Measurements from ENCODE around the gene NID2.

Gene NID2

DNA sequence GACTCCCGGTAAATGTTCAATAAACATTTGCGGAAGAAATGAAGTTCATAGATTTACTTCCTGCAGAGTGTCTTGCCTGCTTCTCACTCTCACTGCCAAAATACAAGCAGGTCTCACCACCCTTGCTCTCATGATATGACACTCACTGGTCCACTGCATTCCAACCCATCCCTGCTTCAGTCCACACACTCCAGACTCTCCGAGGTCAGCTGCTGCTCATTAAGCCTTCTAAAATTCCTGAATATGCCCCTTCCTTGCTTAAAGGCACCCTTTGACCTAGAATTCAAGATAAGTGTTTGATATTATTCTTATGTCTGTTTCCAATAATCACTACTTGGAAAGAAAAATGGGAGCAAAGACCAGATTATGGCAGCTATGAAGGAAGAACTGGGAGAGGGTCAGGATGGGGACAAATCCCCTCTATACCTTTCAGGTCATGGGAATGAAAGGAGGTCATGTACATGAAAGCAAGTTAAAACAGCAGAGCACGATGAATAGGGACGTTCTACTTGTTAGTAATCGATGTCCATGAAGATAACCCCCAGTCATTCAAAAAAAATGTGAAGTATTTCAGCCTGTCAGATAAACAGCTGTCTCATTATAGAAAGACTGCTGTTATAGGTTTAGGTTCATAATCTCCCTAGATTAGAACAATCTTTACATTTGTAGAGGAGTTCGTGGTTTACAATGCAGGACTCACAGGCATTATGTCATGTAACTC, 10.5 kb upstream of the NID2 start:
- DNase-seq (ENCODE audit: low read depth), result no peak

DNA sequence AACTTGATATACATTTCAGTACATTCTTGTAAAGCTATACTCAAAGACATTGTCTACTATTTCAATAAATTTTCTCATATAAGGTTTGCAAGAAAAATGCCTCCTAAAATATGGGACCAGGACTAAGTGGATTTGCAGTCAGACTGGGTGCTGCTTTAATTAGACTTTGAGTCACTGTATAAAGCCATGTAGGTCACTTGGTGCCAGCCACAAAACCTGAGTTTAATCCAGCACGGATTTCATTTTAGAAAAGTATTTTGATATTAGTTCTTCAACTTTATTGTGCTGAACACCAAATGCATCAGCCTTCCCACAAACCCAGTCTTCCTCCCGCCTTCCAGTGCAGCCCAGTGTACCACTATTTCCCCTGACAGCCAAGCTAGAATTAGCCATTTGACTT, 9.9 kb upstream of the NID2 start:
- no peak for DNase-seq (ENCODE audit: low read depth)

GRCh38 chr14:52078095-52078531, 9.3 kb upstream of the NID2 start:
- DNase-seq (ENCODE audit: low read depth), result no peak

DNA sequence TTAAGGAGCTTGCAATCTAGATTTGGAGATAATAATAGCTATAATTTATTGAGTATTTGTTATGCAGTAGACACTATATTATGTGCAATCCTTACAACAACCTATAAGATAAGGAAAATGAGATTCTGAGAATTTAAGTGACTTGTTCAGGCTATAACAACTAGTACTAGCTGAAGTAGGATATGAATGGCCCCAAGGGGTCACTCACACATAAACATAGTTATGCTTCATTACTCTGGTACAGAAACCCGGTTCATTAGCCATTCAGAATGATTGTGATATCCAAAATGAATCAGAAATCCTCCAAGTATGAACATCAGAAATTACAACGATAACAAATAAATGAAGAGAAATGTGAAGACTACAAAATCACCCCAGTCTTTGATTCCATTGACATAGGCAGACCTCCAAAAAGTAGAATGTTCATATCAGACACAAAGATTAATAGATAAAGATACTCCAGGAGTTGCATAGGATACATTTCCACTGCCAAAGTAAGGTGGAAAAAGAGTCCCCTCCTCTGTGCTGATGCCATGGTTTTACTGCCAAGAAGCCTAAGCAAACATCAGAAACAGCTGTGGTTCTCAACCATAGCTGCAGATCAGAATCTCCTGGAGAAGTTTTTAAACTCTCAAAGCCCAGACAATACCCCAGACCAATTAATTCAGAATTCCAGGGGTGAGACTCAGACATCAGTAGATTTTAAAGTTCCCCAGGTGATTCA, 8.6 kb upstream of the NID2 start:
- no peak for DNase-seq (ENCODE audit: low read depth)

DNA sequence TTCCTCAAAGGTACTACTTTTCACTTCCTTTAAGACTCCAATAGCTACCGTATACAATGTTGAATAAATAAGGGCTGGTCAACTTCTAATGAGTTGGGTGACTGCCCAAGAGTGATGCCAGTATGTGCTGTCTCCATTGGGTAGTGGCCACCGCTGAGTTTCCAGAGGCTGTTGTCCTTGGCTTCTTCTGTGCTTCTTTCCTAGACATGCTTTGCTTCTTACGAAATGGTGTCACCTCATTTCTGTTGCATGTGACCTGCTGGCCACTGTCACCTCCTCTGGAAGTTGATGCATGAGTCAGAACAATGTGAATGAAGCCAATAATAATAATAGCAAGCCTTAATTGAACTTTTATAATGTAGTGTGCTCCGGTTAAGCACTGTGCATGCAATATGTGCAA, 7.5 kb upstream of the NID2 start:
- no peak for DNase-seq (ENCODE audit: low read depth)

GRCh38 chr14:52075371-52075770, 6.5 kb upstream of the NID2 start:
- no peak for DNase-seq (ENCODE audit: low read depth)

DNA sequence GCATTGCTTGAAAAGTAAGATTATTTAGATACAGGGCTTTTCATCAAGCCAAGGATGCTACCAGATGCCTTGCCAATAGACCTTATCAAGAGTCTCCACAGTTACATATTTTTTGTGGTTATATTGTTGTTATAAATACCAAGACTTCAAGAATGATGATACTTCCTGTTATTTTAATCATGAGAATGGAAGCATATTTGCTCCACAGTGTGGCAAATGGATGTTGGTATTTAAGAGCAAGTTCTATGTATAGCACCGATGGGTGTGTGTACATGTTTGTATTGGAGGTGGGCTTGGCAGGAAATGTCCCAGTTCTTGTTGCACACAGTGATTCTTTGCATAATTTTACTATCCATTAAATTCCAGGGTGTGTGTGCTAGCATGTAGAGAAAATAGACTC, 4.4 kb upstream of the NID2 start:
- no peak for DNase-seq (ENCODE audit: low read depth)

DNA sequence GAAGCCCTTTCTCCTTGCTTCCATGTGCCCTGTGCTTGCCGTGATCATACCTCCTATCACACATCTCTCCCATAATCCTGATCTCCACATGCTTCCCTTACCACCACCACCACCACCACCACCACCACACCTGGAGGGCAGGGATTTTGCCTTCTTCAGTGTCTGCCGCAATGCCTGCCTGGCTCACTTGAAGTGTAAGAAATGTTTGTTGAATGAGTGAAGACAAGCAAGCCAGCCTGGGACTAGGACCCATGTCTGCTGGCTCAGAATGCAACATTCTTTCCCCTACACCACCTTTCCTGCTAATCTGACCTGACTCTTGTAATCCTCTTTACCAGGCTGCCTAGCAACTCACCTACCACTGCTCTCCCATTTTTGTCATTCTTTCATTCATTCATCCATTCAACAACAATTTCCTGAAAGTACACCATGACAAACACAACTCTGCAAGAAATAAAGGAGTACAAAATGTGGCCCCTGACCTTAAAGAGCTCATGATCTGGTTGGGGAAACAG, 3.5 kb upstream of the NID2 start:
- DNase-seq (ENCODE audit: low read depth), result no peak

DNA sequence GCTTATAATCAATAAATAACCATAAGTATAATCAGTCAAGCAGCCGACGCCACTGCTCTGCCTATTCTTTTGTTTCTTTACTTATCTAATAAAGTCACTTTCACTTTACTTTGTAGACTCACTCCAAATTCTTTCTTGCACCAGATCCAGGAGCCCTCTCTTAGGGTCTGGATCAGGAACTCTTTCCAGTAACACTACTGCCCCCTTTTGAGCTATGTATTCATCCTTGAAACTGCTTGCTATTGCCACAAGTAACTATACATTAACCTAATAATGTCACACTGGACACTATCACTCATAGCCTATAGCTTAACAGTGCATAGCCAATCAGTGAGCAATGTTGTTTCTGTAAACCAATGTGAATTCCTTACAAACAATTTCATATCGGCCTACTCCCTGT, 2.8 kb upstream of the NID2 start:
- DNase-seq (ENCODE audit: low read depth), result no peak

GRCh38 chr14:52070051-52070431, 1.2 kb upstream of the NID2 start:
- no peak for DNase-seq (ENCODE audit: low read depth)

GRCh38 chr14:52069307-52070050, 620 bp upstream of the NID2 start:
- DNase-seq (ENCODE audit: low read depth), result no peak

DNA sequence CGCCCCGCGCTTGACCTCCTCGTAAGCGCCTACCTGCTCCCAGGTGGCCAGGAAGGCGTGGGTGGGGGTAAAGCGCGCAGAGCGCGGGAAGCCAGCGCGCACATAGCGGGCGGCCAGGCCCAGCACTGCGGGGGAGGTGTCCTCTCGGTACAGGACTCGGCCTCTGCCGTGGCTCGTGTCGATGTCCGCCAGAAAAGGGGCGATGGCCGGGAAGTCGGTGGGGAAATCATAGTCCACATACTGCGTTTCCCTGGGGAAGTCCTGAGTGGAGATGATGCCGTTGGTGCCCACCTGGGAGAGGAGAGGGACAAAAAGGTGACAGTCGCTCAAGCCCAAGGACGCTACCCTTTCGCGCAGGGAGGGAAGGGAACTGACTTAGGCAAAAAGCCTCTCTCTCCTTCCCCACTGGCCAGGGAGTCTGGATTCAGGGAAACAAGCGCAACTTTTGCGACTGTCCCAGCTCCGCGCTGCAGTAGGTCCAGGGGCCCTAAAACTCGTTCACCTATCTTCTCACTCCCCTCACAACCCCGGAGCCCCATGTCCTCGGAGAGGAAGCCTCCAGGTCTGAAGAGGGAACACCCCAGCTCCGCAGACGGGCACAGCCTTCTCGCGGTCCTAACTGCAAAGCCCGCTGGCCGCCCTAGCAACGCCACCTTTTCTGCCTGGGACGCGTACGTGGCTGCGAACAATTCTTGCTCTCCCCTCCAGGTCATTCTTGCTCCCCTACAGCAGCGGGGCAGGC, 815 bp downstream of the NID2 start:
- DNase-seq (ENCODE audit: low read depth), result no peak

DNA sequence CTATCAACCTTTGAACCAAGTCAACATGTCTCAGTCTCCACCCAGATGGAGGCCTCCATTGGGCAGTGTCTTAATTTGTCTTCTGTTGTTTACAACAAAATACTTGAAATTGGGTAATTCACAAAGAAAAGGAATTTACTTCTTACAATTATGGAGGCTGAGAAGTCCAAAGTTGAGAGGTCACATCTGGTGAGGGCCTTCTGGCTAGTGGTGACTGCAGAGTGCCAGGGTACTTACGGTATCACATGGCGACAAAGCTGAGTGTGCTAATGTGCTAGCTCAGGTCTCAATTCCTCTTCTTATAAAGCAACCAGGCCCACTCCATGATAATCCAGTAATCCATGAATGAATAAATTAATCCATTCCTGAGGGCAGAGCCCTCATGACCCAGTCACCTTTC, 4.7 kb downstream of the NID2 start:
- DNase-seq (ENCODE audit: low read depth), result no peak

GRCh38 chr14:52063052-52063462, 5.8 kb downstream of the NID2 start:
- no peak for DNase-seq (ENCODE audit: low read depth)

DNA sequence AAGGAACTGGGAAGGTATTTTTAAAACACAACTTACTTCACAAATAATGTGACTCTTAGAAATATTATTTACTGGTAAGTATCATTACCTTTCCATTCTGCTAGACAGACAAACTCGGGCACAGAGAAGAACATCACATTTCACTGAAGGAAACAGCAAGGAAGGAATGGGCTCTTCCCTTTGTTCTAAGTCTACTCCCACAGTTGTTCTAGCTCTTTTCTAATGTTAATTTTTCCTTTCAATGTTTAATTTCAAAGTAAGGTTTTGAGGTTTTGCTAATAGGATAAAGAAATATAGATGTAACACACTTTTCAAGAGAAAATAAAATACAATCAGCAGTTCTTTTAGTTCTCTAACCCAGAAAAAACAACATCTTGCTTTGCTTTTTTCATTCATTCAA, 7.0 kb downstream of the NID2 start:
- no peak for DNase-seq (ENCODE audit: low read depth)

- DNase-seq (ENCODE audit: low read depth), result no peak
Measured at GRCh38 chr14:52061390-52061789, 7.5 kb downstream of the NID2 start.

DNA sequence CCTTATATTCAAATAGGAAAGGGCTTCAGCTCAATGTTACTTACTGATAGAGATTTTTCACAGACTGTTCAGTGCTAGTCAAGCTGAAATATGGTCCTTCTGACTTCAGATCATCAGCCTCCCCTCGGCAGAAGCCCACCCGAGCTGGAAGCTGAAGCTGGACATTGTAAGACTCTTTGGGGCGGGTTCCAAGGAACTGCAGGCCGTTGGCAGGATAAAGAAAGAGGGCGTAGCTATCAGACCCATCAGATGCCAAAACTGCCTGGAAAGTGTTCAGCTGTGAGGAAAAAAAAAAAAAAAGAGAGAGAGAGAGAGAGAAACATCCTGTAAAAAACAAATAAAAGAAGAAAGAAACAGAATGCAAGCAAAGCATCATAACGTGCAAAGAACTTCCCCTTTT, 8.8 kb downstream of the NID2 start:
- DNase-seq (ENCODE audit: low read depth), result no peak

DNA sequence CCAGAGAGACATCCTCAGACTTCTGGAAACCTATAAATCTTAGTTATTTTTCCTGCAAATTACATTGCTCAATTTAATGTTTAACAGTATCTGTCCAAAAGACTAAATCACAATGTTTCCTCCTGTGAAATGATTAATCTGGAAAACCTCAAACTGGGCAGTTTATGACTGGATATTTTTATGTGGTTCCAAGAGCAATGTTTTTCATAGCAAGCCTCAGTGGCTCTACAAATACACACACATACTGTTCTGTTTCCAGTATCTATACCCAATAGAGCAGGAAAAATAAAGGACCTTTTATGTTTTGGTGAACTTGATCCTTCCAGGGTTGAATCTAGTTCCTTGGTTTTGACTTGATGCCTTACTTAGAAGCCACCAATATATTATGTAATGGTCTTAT, 9.2 kb downstream of the NID2 start:
- no peak for DNase-seq (ENCODE audit: low read depth)

DNA sequence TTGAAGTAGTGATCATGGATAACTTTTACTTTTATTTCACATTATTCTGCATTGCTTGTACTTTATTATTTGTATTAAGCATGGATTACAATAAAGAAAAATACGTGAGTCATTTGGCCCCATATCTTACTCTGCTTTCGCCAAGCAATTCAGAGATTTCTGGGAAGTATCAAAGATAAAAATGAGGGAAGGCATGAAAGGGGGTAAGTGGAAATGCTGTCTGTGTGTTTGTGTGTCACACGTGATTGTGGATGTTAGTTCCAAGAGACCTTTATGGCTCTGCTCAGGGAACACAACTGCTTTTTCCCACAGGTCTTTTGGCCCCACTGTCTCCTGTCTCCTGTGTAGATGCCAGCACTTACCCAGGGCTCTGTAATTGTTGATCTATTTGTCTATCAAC, 10.5 kb downstream of the NID2 start:
- no peak for DNase-seq (ENCODE audit: low read depth)

GRCh38 chr14:52055167-52055566, 13.7 kb downstream of the NID2 start:
- DNase-seq (ENCODE audit: low read depth), result no peak

DNA sequence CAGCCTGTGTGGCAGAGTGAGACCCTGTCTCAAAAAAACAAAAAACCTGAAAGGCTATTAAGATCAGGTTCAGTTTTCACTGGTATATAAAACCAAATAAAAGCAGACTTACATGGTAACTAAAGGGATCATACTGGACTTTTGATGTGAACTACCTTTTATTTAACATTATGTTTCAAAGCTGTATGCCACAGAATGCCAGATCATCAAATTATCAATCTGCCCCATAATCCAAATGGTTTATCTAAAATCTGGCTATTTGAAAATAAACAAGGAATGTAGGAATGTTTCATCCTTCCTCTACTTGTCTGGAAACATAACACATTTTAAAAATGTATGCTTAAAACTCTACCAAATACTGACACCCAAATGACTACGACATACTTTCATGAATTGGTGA, 14.2 kb downstream of the NID2 start:
- DNase-seq (ENCODE audit: low read depth), result no peak

- DNase-seq (ENCODE audit: low read depth), result no peak
Measured at GRCh38 chr14:52053044-52053443, 15.8 kb downstream of the NID2 start.
